ENCODE data around the gene NUDT9.

Gene NUDT9

DNA sequence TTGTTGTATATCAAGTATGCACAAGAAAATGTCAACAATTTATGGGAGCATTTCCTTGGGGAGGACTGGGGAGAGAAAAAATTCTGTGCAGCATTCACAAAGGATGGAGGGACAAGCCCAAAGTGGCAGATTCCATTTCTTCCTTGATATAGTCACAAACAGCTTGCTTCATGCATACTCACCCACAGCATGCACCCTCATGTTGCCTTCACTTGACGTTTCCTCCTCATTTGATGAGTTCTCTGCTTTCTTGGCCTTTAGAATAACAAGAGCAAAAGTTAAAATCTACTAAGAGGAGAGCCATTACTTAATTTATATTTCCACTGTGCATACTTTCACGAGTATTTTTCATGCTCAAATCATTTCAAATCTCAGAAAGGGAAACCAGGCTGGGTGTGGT is 69.1 kb downstream of the NUDT9 start:
- TF ChIP-seq GATA2 (IDR thresholded peaks at IDR 0.05; ENCODE audit: low read depth, low read length) (no peak), GATA3 (IDR thresholded peaks at IDR 0.05; ENCODE audit: low read depth, low read length) (no peak)

DNA sequence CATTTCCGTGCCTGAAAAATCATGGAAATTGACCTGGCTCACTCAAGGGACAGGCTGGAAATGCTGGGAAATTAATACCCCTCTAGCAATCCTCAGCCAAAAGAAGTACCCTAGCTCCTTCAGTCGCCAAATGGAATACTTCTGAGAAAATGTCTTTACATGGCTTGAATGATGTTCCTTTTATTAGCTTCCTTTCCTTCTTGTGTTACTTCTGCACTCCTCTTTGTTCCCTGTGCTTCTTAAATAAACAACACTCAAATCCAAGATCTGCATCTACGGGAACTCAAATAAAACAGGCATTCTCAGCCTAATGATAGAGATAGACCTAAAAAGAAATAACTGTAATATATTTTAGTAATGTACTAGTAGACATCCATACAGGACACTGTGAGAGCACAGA is 70.7 kb downstream of the NUDT9 start:
- TF ChIP-seq GATA2 (IDR thresholded peaks at IDR 0.05; ENCODE audit: low read depth, low read length) (no peak), GATA3 (IDR thresholded peaks at IDR 0.05; ENCODE audit: low read depth, low read length) (no peak)

- TF ChIP-seq GATA3 (IDR thresholded peaks at IDR 0.05; ENCODE audit: low read depth, low read length) = no peak
- TF ChIP-seq GATA2 (IDR thresholded peaks at IDR 0.05; ENCODE audit: low read depth, low read length) = no peak
Observed at GRCh38 chr4:87497159-87497558, 74.8 kb downstream of the NUDT9 start.

DNA sequence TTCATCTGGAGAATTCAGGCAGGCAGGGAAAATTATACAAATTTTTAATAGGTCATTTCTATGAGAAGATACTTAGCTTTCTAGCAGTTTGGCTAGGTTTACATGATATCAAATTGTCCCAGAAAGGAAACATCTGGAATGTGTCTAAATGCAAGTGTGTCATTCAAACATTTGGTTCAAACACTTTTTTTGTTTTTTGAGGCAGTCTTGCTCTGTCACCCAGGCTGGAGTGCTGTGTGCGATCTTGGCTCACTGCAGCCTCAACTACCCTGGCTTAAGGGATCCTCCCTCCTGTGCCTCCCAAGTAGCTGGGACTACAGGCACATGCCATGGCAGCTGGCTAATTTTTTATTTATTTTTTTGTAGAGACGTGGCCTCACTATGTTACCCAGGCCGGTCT is 75.2 kb downstream of the NUDT9 start:
- TF ChIP-seq GATA2 (IDR thresholded peaks at IDR 0.05; ENCODE audit: low read depth, low read length) (no peak), GATA3 (IDR thresholded peaks at IDR 0.05; ENCODE audit: low read depth, low read length) (no peak)

DNA sequence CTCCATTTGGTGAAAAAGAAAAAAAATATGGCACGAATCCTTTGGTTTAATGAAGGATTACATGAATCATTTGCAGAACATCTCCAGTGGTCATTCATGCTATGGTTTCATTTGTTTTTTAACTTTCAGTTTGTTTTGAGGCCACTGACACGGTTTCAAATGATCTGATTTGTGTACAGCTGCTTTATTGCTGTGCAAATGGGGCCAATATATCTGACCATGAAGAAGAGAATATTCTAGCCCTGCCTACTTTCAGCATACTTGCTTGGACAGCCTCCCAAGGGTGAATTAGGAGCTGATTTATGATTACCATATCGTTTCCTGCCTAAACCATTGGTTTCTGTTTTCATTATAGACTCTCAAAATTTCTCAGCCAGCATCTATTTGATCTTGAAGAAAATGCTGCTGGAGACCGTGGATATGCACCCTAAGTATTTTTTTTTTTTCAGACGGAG is 76.1 kb downstream of the NUDT9 start:
- no peak for TF ChIP-seq GATA3 (IDR thresholded peaks at IDR 0.05; ENCODE audit: low read depth, low read length)
- no peak for TF ChIP-seq GATA2 (IDR thresholded peaks at IDR 0.05; ENCODE audit: low read depth, low read length)

- TF ChIP-seq GATA2 (IDR thresholded peaks at IDR 0.05; ENCODE audit: low read depth, low read length) (no peak), GATA3 (IDR thresholded peaks at IDR 0.05; ENCODE audit: low read depth, low read length) (no peak)
Observed at GRCh38 chr4:87499403-87500091, 77.2 kb downstream of the NUDT9 start.

- TF ChIP-seq GATA3 (IDR thresholded peaks at IDR 0.05; ENCODE audit: low read depth, low read length) (no peak), GATA2 (IDR thresholded peaks at IDR 0.05; ENCODE audit: low read depth, low read length) (no peak)
Observed at GRCh38 chr4:87500092-87500462, 77.7 kb downstream of the NUDT9 start.

- TF ChIP-seq GATA3 (IDR thresholded peaks at IDR 0.05; ENCODE audit: low read depth, low read length) (no peak), GATA2 (IDR thresholded peaks at IDR 0.05; ENCODE audit: low read depth, low read length) (no peak)
Observed at GRCh38 chr4:87502580-87503238, 80.3 kb downstream of the NUDT9 start.

DNA sequence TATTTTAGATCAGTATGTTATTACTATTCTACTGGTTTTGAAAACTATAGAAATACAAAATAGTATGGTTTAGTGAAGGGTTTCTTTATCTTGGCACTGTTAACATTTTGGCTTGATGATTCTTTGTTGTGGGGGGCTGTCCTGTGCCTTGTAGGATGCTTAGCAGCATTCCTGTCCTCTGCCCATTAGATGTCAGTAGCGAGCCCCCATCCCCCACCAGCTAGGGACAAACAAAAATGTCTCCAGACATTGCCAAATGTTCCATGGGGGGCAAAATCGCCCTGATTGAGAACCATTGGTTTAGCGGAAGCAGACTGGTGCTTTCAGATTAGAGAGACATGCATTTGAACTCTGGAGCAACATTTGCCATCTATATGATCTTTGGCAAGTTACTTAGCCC is 83.5 kb downstream of the NUDT9 start:
- TF ChIP-seq GATA2 (IDR thresholded peaks at IDR 0.05; ENCODE audit: low read depth, low read length) (no peak), GATA3 (IDR thresholded peaks at IDR 0.05; ENCODE audit: low read depth, low read length) (no peak)

- TF ChIP-seq GATA2 (IDR thresholded peaks at IDR 0.05; ENCODE audit: low read depth, low read length) (no peak), GATA3 (IDR thresholded peaks at IDR 0.05; ENCODE audit: low read depth, low read length) (no peak)
Observed at GRCh38 chr4:87506974-87507701, 84.8 kb downstream of the NUDT9 start.

Data from SH-SY5Y (cell line).